Mesendoderm (in vitro differentiated cells): ENCODE data around the gene MAPK8IP2.

ENCODE experiments used
- DNase-seq: peaks from one replicate; pipeline ENCODE4 v3.0.0; 2013
- H2AK5ac ChIP-seq: 2 replicates; pipeline ENCODE4 v1.6.1; 2013; ENCODE audit warnings: low read length, inconsistent platforms
- H2BK120ac ChIP-seq: 2 replicates; pipeline ENCODE4 v1.6.1; 2013; ENCODE audit warnings: low read depth, mild to moderate bottlenecking, low read length, moderate library complexity, mixed read lengths
- H2BK15ac ChIP-seq: replicated peaks from 2 replicates; pipeline ENCODE4 v1.6.1; 2013; ENCODE audit warnings: low read depth, mild to moderate bottlenecking, moderate library complexity
- H2BK5ac ChIP-seq: 2 replicates; pipeline ENCODE4 v1.6.1; 2013; ENCODE audit warnings: low read length, inconsistent platforms
- H3K18ac ChIP-seq: 2 replicates; pipeline ENCODE4 v1.6.1; 2013; ENCODE audit warnings: mild to moderate bottlenecking, low read length, mixed read lengths
- H3K23ac ChIP-seq: one replicate; pipeline ENCODE4 v1.6.1; 2013; ENCODE audit warnings: low read length
- H3K27ac ChIP-seq: 2 replicates; pipeline ENCODE4 v1.5.1; 2013; ENCODE audit warnings: low read depth, mild to moderate bottlenecking, inconsistent platforms, low read length, moderate library complexity
- H3K27me3 ChIP-seq: 2 replicates; pipeline ENCODE4 v1.6.1; 2013; ENCODE audit warnings: low read length, control low read depth, mild to moderate bottlenecking, inconsistent platforms; ENCODE audit not compliant: insufficient read depth, poor library complexity
- H3K36me3 ChIP-seq: 2 replicates; pipeline ENCODE4 v1.6.1; 2013; ENCODE audit warnings: low read length, inconsistent platforms; ENCODE audit not compliant: control insufficient read depth, insufficient read depth
- H3K4ac ChIP-seq: one replicate; pipeline ENCODE4 v1.6.1; 2013; ENCODE audit warnings: low read depth, mild to moderate bottlenecking, low read length, moderate library complexity
- H3K4me1 ChIP-seq: 2 replicates; pipeline ENCODE4 v1.6.1; 2013; ENCODE audit warnings: low read depth, low read length, inconsistent platforms; ENCODE audit not compliant: control insufficient read depth
- H3K4me2 ChIP-seq: 2 replicates; pipeline ENCODE4 v1.6.1; 2013; ENCODE audit warnings: low read length
- H3K4me3 ChIP-seq: 2 replicates; pipeline ENCODE4 v1.5.1; 2013; ENCODE audit warnings: mild to moderate bottlenecking, low read length
- H3K56ac ChIP-seq: one replicate; pipeline ENCODE4 v1.6.1; 2013; ENCODE audit warnings: low read length
- H3K79me1 ChIP-seq: 2 replicates; pipeline ENCODE4 v1.6.1; 2013; ENCODE audit warnings: low read length, inconsistent platforms
- H3K79me2 ChIP-seq: 2 replicates; pipeline ENCODE4 v1.6.1; 2013; ENCODE audit warnings: mild to moderate bottlenecking, low read length; ENCODE audit not compliant: control insufficient read depth, insufficient read depth
- H3K9ac ChIP-seq: 2 replicates; pipeline ENCODE4 v1.6.1; 2013; ENCODE audit warnings: low read length, inconsistent platforms
- H4K5ac ChIP-seq: one replicate; pipeline ENCODE4 v1.6.1; 2013; ENCODE audit warnings: low read length
- H4K8ac ChIP-seq: one replicate; pipeline ENCODE4 v1.6.1; 2013; ENCODE audit warnings: low read depth, mild to moderate bottlenecking, control low read depth, low read length, moderate library complexity
- whole genome bisulfite sequencing: extraction: QIAGEN DNeasy Blood & Tissue Kit; methylation state at CpG from one replicate; pipeline ENCODE4 v1.1.7; 2013; ENCODE audit warnings: low lambda C conversion rate, missing lambda C conversion rate; ENCODE audit not compliant: insufficient coverage; ENCODE audit errors: extremely low coverage; 5-methylcytosine and 5-hydroxymethylcytosine counted together

The MAPK8IP2 gene

DNA sequence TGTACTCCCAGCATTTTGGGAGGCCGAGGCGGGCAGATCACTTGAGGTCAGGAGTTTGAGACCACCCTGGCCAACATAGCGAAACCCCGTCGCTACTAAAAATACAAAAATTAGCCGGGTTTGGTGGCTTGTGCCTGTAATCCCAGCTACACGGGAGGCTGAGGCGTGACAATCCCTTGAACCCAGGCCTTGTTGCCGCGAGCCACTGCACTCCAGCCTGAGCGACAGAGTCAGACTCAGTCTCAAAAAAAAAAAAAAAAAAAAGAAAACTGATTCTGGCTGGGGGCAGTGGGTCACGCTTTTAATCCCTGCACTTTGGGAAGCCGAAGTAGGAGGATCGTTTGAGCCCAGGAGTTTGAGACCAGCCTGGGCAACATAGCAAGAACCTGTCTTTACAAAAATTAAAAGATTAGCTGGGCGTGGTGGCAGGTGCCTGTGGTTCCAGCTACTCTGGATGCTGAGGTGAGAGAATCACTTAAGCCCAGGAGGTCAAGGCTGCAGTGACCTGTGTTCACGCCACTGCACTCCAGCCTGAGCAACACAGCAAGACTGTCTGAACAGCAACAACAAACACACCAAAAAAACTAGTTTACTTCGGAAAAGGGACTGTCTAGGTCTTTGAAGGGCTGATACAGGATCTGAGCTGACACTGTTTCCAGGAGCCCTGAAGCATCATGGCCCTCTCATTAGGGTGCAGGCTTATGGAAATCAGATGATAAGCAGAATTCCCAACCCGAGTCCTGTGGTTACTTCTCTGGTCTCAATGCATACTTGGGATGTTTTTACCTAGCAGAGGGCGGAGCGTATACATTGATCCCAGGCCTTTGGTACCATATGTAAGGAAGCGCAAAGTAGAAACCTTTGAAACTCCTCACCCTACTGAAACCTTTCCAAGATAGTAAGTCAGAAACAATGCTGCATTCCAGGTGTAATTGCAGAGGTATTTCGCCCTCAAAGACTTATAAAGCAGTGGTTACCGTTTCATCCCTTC is 16.2 kb upstream of the MAPK8IP2 start:
- no peak overlapping the region for H3K27ac ChIP-seq
- H3K27me3 ChIP-seq, result no peaks in the 10 kb centered on the region
- peaks cover 7% of the 10 kb centered on the region for H3K79me1 ChIP-seq
- no CpG with 5 or more reads among the region's 23 CpGs for WGBS
- no peak overlapping the region for H3K4me2 ChIP-seq
- H3K79me2 ChIP-seq, result peaks cover 6% of the 10 kb centered on the region
- no peak overlapping the region for H3K56ac ChIP-seq
- no peak overlapping the region for H4K8ac ChIP-seq
- H3K4me3 ChIP-seq, result no peak overlapping the region
- no peak overlapping the region for H2BK5ac ChIP-seq
- H2BK120ac ChIP-seq, result no peak overlapping the region
- no peak overlapping the region for H3K18ac ChIP-seq
- DNase-seq, result peak; percentile 88
- peaks cover 2% of the 10 kb centered on the region for H3K4me1 ChIP-seq
- H3K23ac ChIP-seq, result no peak overlapping the region
- H2AK5ac ChIP-seq, result no peak overlapping the region
- H4K5ac ChIP-seq, result no peak overlapping the region
- no peak overlapping the region for H2BK15ac ChIP-seq
- H3K4ac ChIP-seq, result no peak overlapping the region
- H3K9ac ChIP-seq, result no peak overlapping the region
- peaks cover 3% of the 10 kb centered on the region for H3K36me3 ChIP-seq

DNA sequence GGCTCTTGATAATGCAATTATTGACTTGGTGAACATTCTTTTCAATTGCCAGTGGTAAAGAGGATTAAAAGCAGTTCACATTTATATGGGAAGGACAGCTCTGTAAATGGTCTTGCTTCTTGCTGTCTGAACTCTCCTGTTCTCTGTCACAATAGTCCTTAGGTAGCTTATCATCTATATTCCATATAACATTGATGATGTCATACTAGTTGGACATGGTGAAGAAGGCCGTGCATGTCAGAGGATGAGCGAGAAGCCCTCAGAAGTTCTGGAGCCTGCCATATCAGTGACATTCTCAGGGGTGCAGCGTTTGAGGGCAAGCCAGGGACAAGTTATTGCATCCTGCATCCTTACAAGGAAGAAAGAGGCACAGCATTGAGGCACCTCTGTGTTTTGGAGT is 15.4 kb upstream of the MAPK8IP2 start:
- Histone ChIP-seq H3K23ac (no peak overlapping the region), H3K79me2 (peaks cover 6% of the 10 kb centered on the region), H3K4me1 (peaks cover 2% of the 10 kb centered on the region), H3K27ac (no peak overlapping the region), H3K4me3 (no peak overlapping the region), H3K36me3 (no peaks in the 10 kb centered on the region), H3K4ac (no peak overlapping the region), H3K79me1 (peaks cover 7% of the 10 kb centered on the region), H2BK120ac (no peak overlapping the region), H4K8ac (no peak overlapping the region), H4K5ac (no peak overlapping the region), H3K4me2 (no peak overlapping the region), H3K56ac (no peak overlapping the region), H3K27me3 (no peaks in the 10 kb centered on the region), H3K18ac (no peak overlapping the region), H2BK5ac (no peak overlapping the region), H3K9ac (no peak overlapping the region), H2AK5ac (no peak overlapping the region), H2BK15ac (no peak overlapping the region)
- no CpG with 5 or more reads among the region's 3 CpGs for WGBS
- DNase-seq, result no peak

DNA sequence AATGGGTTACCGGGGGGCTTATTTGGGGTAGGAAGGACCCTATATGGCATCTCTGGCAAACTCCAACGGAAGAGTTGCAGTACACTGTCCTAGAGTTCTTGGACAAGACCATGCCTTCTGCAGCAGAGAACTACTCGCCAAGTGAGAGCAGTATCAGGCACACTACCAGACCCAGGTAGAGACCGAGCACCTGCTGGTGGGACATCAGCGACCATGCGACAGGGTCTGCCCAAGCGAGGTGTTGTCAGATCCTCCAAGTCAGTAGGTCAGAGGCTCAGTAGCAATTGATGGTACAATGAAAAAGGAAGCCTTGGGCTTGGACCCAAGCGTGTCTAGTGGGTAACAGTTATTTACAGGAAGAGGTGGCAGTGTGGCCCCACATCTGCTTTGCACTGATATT is 14.8 kb upstream of the MAPK8IP2 start:
- no peak overlapping the region for H3K27ac ChIP-seq
- no peak overlapping the region for H2BK5ac ChIP-seq
- no peak overlapping the region for H3K4ac ChIP-seq
- DNase-seq, result no peak
- H3K9ac ChIP-seq, result no peak overlapping the region
- H3K27me3 ChIP-seq, result no peaks in the 10 kb centered on the region
- peaks cover 6% of the 10 kb centered on the region for H3K79me2 ChIP-seq
- no peak overlapping the region for H2AK5ac ChIP-seq
- no peak overlapping the region for H3K4me2 ChIP-seq
- H2BK120ac ChIP-seq, result no peak overlapping the region
- WGBS, result no CpG with 5 or more reads among the region's 8 CpGs
- H3K79me1 ChIP-seq, result peaks cover 7% of the 10 kb centered on the region
- H3K56ac ChIP-seq, result no peak overlapping the region
- H2BK15ac ChIP-seq, result no peak overlapping the region
- H3K18ac ChIP-seq, result no peak overlapping the region
- H3K36me3 ChIP-seq, result no peaks in the 10 kb centered on the region
- H4K5ac ChIP-seq, result no peak overlapping the region
- no peak overlapping the region for H3K23ac ChIP-seq
- no peak overlapping the region for H3K4me3 ChIP-seq
- peaks cover 2% of the 10 kb centered on the region for H3K4me1 ChIP-seq
- no peak overlapping the region for H4K8ac ChIP-seq

DNA sequence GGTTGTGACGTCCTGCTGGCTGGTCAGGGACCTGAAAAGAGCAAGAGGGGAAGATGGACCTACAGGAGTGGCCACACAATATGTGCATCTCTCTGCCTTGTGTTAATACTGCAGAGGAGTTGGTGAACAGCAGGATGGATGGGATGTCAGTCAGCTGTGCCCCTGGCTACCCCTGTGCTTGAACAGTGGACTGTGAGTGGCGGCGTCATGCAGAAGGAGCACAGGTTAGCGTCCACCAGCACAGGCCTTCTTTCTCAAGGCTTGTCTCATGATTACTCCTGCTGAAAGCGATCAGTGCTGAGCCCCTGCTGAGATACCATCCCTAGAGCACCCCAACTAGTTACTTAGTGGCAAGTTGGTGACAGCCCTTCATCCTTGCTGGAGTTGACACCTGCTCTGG is 14.2 kb upstream of the MAPK8IP2 start:
- WGBS, result no CpG with 5 or more reads among the region's 5 CpGs
- Histone ChIP-seq H3K4ac (no peak overlapping the region), H3K27me3 (no peaks in the 10 kb centered on the region), H3K4me3 (no peak overlapping the region), H3K4me2 (no peak overlapping the region), H2BK5ac (no peak overlapping the region), H3K36me3 (no peaks in the 10 kb centered on the region), H3K79me1 (peaks cover 4% of the 10 kb centered on the region), H2BK120ac (no peak overlapping the region), H3K27ac (no peak overlapping the region), H4K8ac (no peak overlapping the region), H3K9ac (no peak overlapping the region), H3K23ac (no peak overlapping the region), H4K5ac (no peak overlapping the region), H3K4me1 (peaks cover 2% of the 10 kb centered on the region), H3K56ac (no peak overlapping the region), H2AK5ac (no peak overlapping the region), H3K79me2 (peaks cover 4% of the 10 kb centered on the region), H3K18ac (no peak overlapping the region), H2BK15ac (no peak overlapping the region)
- no peak for DNase-seq

DNA sequence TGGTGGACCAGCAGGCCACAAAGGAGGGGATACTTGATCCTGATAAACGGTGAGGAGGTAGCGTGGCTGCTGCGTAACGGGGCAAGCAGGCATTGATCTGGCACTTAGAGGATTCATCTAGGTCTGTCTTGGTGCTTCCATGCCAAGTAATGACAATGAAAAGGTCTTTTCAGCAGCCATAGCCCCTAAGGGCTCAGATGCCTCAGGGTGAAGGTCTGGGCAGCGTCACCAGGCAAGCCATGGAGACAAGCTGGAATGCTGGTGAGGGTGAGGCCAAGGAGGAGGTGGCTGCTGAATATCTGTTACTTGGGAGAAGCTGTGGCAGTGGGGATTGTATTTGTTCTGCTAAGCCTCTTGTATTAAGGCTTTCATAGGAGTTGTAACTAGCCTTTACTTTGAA is 13.2 kb upstream of the MAPK8IP2 start:
- no peaks in the 10 kb centered on the region for H3K4me1 ChIP-seq
- no peak overlapping the region for H4K5ac ChIP-seq
- no peak overlapping the region for H3K56ac ChIP-seq
- no peak overlapping the region for H3K23ac ChIP-seq
- no peak overlapping the region for H3K4me2 ChIP-seq
- DNase-seq, result no peak
- no peak overlapping the region for H4K8ac ChIP-seq
- H3K27me3 ChIP-seq, result no peaks in the 10 kb centered on the region
- no peak overlapping the region for H3K18ac ChIP-seq
- H2BK120ac ChIP-seq, result no peak overlapping the region
- H3K36me3 ChIP-seq, result no peaks in the 10 kb centered on the region
- H3K27ac ChIP-seq, result no peak overlapping the region
- no peak overlapping the region for H3K4ac ChIP-seq
- no peak overlapping the region for H3K9ac ChIP-seq
- H2BK15ac ChIP-seq, result no peak overlapping the region
- H2AK5ac ChIP-seq, result no peak overlapping the region
- no peak overlapping the region for H2BK5ac ChIP-seq
- H3K79me1 ChIP-seq, result no peaks in the 10 kb centered on the region
- no CpG with 5 or more reads among the region's 5 CpGs for WGBS
- H3K79me2 ChIP-seq, result no peaks in the 10 kb centered on the region
- H3K4me3 ChIP-seq, result no peak overlapping the region
